H1 (cell line): ENCODE data around the gene NT5E.

ENCODE experiments used
- ASH2L ChIP-seq: fragments of 200-600, 300-600 bp; sonication (generic); IDR thresholded peaks from one replicate; pipeline ENCODE4 v1.7.1; 2017; ENCODE audit warnings: low read length
- CEBPB ChIP-seq: IDR thresholded peaks from 2 replicates; pipeline ENCODE4 v1.6.1; 2012; ENCODE audit warnings: low read depth, low read length
- CREB1 ChIP-seq: IDR thresholded peaks from 2 replicates; pipeline ENCODE4 v1.6.1; 2012; ENCODE audit warnings: inconsistent platforms
- EP300 ChIP-seq, 2 experiments: IDR thresholded peaks; 1 replicate in 1 of 2; 2 replicates in 1 of 2; pipeline ENCODE4 v1.6.1; 2011 to 2012; ENCODE audit warnings: low read depth in 2 of 2, low read length in 2 of 2, mild to moderate bottlenecking in 2 of 2, borderline replicate concordance in 1 of 2, inconsistent platforms in 1 of 2, moderate library complexity in 1 of 2
- EZH2 ChIP-seq: fragments of 200-600 bp; sonication (generic); IDR thresholded peaks from 2 replicates; pipeline ENCODE4 v1.7.1; 2012; ENCODE audit warnings: low read depth, mild to moderate bottlenecking, moderate library complexity, low read length, inconsistent platforms; ENCODE audit not compliant: severe bottlenecking
- KDM1A ChIP-seq: fragments of 200-600, 300-600 bp; sonication (generic); IDR thresholded peaks from 2 replicates; pipeline ENCODE4 v1.7.1; 2016; ENCODE audit warnings: mild to moderate bottlenecking, low read length, borderline replicate concordance
- NRF1 ChIP-seq: IDR thresholded peaks from 2 replicates; pipeline ENCODE4 v1.6.1; 2011; ENCODE audit warnings: mild to moderate bottlenecking, low read depth, low read length, improper control_type of control experiment
- POLR2A ChIP-seq, 2 experiments: IDR thresholded peaks; 1 replicate in 1 of 2; 2 replicates in 1 of 2; pipeline ENCODE4 v1.6.1; 2011; ENCODE audit warnings: low read depth in 2 of 2, low read length in 2 of 2, mild to moderate bottlenecking in 2 of 2; ENCODE audit errors: control extremely low read depth in 1 of 2
- POLR2AphosphoS5 ChIP-seq: IDR thresholded peaks from 2 replicates; pipeline ENCODE4 v1.6.1; 2011; ENCODE audit warnings: low read depth, low read length
- TAF1 ChIP-seq: IDR thresholded peaks from 2 replicates; pipeline ENCODE4 v1.6.1; 2011; ENCODE audit warnings: mild to moderate bottlenecking, low read depth, low read length
- YY1 ChIP-seq: IDR thresholded peaks from 2 replicates; pipeline ENCODE4 v1.6.1; 2011; ENCODE audit warnings: low read depth, mild to moderate bottlenecking, low read length
- TF ChIP-seq, protein P1 (sequence below), 3 experiments: IDR thresholded peaks; 1 replicate in 2 of 3; 2 replicates in 1 of 3; pipeline versions ENCODE4 v1.5.1 to v1.6.1; 2011; ENCODE audit warnings: low read length in 3 of 3, mild to moderate bottlenecking in 3 of 3, inconsistent platforms in 2 of 3, low read depth in 1 of 3, moderate library complexity in 1 of 3; ENCODE audit not compliant: insufficient read depth in 1 of 3; ENCODE audit errors: control extremely low read depth in 1 of 3

DNA sequence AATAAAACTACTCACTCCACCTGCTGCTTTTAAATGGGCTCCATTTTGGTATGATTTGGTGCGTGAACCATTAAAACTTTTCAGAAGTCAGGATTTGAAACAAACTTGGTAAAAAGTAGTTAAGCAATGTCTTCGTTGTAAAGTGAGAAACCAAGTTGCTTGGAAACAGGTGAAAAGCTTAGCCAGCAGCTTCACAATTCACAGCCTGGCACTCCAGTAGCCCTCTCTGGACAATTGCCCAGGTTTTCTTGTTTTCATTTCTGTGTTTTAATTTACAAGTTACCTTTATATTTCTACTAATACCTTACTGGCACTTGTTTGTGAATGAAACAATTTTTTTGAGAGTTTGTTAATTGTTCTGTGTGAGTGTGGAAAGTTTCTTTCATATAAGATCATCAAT, 12.8 kb downstream of the NT5E start:
- TF ChIP-seq EP300 (IDR thresholded peaks at IDR 0.05; ENCODE audit: borderline replicate concordance in 1 of 2, low read depth in 2 of 2, low read length in 2 of 2) (no peak), KDM1A (no peak), EZH2 (no peak), CREB1 (no peak), TAF1 (no peak), POLR2A (IDR thresholded peaks at IDR 0.05; ENCODE audit: control extremely low read depth in 1 of 2, low read depth in 2 of 2, low read length in 2 of 2) (no peak), NRF1 (no peak), POLR2AphosphoS5 (no peak), YY1 (no peak), CEBPB (no peak), ASH2L (no peak)
- TF ChIP-seq, protein P1, sequence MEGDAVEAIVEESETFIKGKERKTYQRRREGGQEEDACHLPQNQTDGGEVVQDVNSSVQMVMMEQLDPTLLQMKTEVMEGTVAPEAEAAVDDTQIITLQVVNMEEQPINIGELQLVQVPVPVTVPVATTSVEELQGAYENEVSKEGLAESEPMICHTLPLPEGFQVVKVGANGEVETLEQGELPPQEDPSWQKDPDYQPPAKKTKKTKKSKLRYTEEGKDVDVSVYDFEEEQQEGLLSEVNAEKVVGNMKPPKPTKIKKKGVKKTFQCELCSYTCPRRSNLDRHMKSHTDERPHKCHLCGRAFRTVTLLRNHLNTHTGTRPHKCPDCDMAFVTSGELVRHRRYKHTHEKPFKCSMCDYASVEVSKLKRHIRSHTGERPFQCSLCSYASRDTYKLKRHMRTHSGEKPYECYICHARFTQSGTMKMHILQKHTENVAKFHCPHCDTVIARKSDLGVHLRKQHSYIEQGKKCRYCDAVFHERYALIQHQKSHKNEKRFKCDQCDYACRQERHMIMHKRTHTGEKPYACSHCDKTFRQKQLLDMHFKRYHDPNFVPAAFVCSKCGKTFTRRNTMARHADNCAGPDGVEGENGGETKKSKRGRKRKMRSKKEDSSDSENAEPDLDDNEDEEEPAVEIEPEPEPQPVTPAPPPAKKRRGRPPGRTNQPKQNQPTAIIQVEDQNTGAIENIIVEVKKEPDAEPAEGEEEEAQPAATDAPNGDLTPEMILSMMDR (IDR thresholded peaks at IDR 0.05; ENCODE audit: control extremely low read depth in 1 of 3, insufficient read depth in 1 of 3, low read depth in 1 of 3, low read length in 3 of 3), result no peak
